GM12878 (cell line): Measurements from ENCODE around the gene ASRGL1. TPM values are rescaled to one million over a fixed set of nuclear protein-coding genes. Genes with fewer than 3 reads are reported as not detected.

ENCODE experiments used
- ATAC-seq: fragments of 200-7000 bp; cut with Tn5 transposase; 3 replicates; pipeline ENCODE4 v1.9.1; 2020; ENCODE audit warnings: mild to moderate bottlenecking, moderate library complexity
- BruUV-seq: library from RNA; stranded (reverse); fragments of 400-500 nt; replicated peaks from 2 replicates; lab custom pipeline; 2021; lab: Mats Ljungman, UMichigan
- CTCF ChIA-PET: fragments of 300-600 bp; sonication (Branson Sonifier 250); formaldehyde crosslinking; extraction: SDS; loops from one replicate; lab custom pipeline; 2021; ENCODE audit warnings: inconsistent platforms; lab: Yijun Ruan, JAX
- POLR2A ChIA-PET: fragments of 350-600 bp; formaldehyde crosslinking; extraction: SDS; loops from one replicate; lab custom pipeline; 2021; ENCODE audit warnings: inconsistent platforms; lab: Charles Lee
- RAD21 ChIA-PET: fragments of 300-600 bp; sonication (Branson Sonifier 250); formaldehyde crosslinking; loops from one replicate; lab custom pipeline; 2023; ENCODE audit warnings: antibody characterized with exemption; ENCODE audit not compliant: unreplicated experiment; lab: Charles Lee
- SMC1A ChIA-PET: fragments of 300-600 bp; sonication (Branson Sonifier 250); formaldehyde crosslinking; loops from one replicate; lab custom pipeline; 2023; ENCODE audit not compliant: unreplicated experiment, uncharacterized antibody; lab: Charles Lee
- DNase-seq: peaks from one replicate; pipeline ENCODE4 v3.0.0-alpha.2; 2011; ENCODE audit warnings: low read depth, low spot score
- FAIRE-seq: peaks from 3 replicates; lab custom pipeline; 2011; peaks lifted over from hg19 to GRCh38; lab: Jason Lieb, UNC
- H2AFZ ChIP-seq: 2 replicates; pipeline ENCODE4 v1.6.0; 2011; ENCODE audit warnings: low read depth, low read length, control low read depth; ENCODE audit not compliant: control insufficient read depth
- H3K27ac ChIP-seq: 2 replicates; pipeline ENCODE4 v1.5.1; 2011; ENCODE audit warnings: control low read depth; ENCODE audit not compliant: control insufficient read depth, insufficient read depth
- H3K27me3 ChIP-seq, 2 experiments: replicated peaks in 1 of 2; 2 replicates each; pipeline versions ENCODE4 v1.6.0 to v1.6.1; 2011; ENCODE audit warnings: low read length in 1 of 2; ENCODE audit not compliant: control insufficient read depth in 2 of 2, insufficient read depth in 2 of 2
- H3K36me3 ChIP-seq, 2 experiments: 2 replicates each; pipeline ENCODE4 v1.5.1; 2011; ENCODE audit warnings: low read length in 1 of 2; ENCODE audit not compliant: control insufficient read depth in 2 of 2, insufficient read depth in 2 of 2
- H3K4me1 ChIP-seq: 2 replicates; pipeline ENCODE4 v1.6.1; 2011; ENCODE audit warnings: mild to moderate bottlenecking, low read length, moderate library complexity, mixed read lengths; ENCODE audit not compliant: control insufficient read depth, insufficient read depth
- H3K4me2 ChIP-seq: 2 replicates; pipeline ENCODE4 v1.6.0; 2011; ENCODE audit warnings: control low read depth; ENCODE audit not compliant: control insufficient read depth, insufficient read depth
- H3K4me3 ChIP-seq: fragments of 200-600 bp; sonication (generic); 2 replicates; pipeline ENCODE4 v1.5.1; 2016
- H3K79me2 ChIP-seq: 2 replicates; pipeline ENCODE4 v1.6.0; 2011; ENCODE audit warnings: low read length; ENCODE audit not compliant: control insufficient read depth, insufficient read depth
- H3K9ac ChIP-seq: 2 replicates; pipeline ENCODE4 v1.8.0; 2011; ENCODE audit warnings: low read length, control low read depth, mixed read lengths; ENCODE audit not compliant: control insufficient read depth, insufficient read depth
- H3K9me3 ChIP-seq: replicated peaks from 3 replicates; pipeline ENCODE4 v1.5.1; 2011; ENCODE audit warnings: mild to moderate bottlenecking, low read length; ENCODE audit not compliant: control insufficient read depth, insufficient read depth
- H4K20me1 ChIP-seq: 2 replicates; pipeline ENCODE4 v1.6.0; 2011; ENCODE audit not compliant: control insufficient read depth, insufficient read depth
- ETV6 ChIP-seq, 2 experiments: fragments of 450-650 bp in 1 of 2; IDR thresholded peaks in 1 of 2; conservative IDR thresholded peaks in 1 of 2; 2 replicates each; pipeline ENCODE4 v1.6.1; 2014; ENCODE audit warnings: antibody characterized with exemption in 1 of 2, borderline replicate concordance in 1 of 2, low read depth in 1 of 2, mild to moderate bottlenecking in 1 of 2, moderate library complexity in 1 of 2
- HDGF ChIP-seq: fragments of 450-650 bp; IDR thresholded peaks from 2 replicates; pipeline ENCODE4 v1.6.1; 2016; ENCODE audit warnings: antibody characterized with exemption
- MEF2A ChIP-seq: IDR thresholded peaks from 2 replicates; pipeline ENCODE4 v1.6.1; 2011; ENCODE audit warnings: low read depth, mild to moderate bottlenecking, low read length, moderate library complexity; ENCODE audit not compliant: insufficient read depth
- POLR2AphosphoS5 ChIP-seq: IDR thresholded peaks from 2 replicates; pipeline ENCODE4 v1.6.1; 2011; ENCODE audit warnings: mild to moderate bottlenecking, low read length, inconsistent platforms
- SMC3 ChIP-seq: IDR thresholded peaks from 2 replicates; pipeline ENCODE4 v1.6.1; 2011; ENCODE audit warnings: low read length, improper control_type of control experiment, borderline replicate concordance
- TCF7 ChIP-seq: IDR thresholded peaks from 2 replicates; pipeline ENCODE4 v1.6.1; 2014; ENCODE audit warnings: antibody characterized with exemption, borderline replicate concordance
- WGBS: methylation state at CpG from one replicate; pipeline ENCODE4 v1.1.6; 2016; ENCODE audit warnings: low lambda C conversion rate; ENCODE audit not compliant: insufficient replicate concordance, insufficient coverage; ENCODE audit errors: missing lambda C conversion rate; 5-methylcytosine and 5-hydroxymethylcytosine counted together
- in situ Hi-C: fragments of 300-500 bp; cut with MboI; formaldehyde crosslinking; loops from 9 replicates; pipeline ENCODE4 v1.14.3; 2018; ENCODE audit warnings: mixed read lengths
- intact Hi-C: fragments of 100-400 bp; cut with micrococcal nuclease; formaldehyde crosslinking; loops from one replicate; pipeline ENCODE4 v1.14.2; 2022; ENCODE audit not compliant: unreplicated experiment
- polyA plus RNA-seq, 11 experiments: library from polyadenylated mRNA; depleted of rRNA in 4 of 11; unstranded in 6 of 11; stranded (reverse) in 5 of 11; fragments of >200 nt; fragmentation: Nextera tagmentation in 4 of 11; fragmentation: Illumina TruSeq in 1 of 11; extraction: Ambion mirVana in 4 of 11; extraction: Trizol in 1 of 11; gene quantifications; 1 replicate in 1 of 11; 2 replicates in 10 of 11; pipeline versions ENCODE4 v1.2.1 to v1.2.3, GENCODE V29; 2011 to 2016; ENCODE audit warnings: inconsistent platforms in 2 of 11, missing spikeins in 2 of 11, low read depth in 1 of 11
- total RNA-seq, 4 experiments: library from RNA; depleted of rRNA in 3 of 4; stranded (reverse); fragments of >200 nt in 3 of 4; fragmentation: Illumina TruSeq in 1 of 4; extraction: Trizol in 1 of 4; gene quantifications; 2 replicates each; pipeline versions ENCODE4 v1.2.1 to v1.2.3, GENCODE V29; 2013 to 2021
- TF ChIP-seq, protein P1 (sequence below): fragments of 450-650 bp; IDR thresholded peaks from 2 replicates; pipeline ENCODE4 v1.6.1; 2017; ENCODE audit warnings: mild to moderate bottlenecking

Gene ASRGL1
- total and polyA plus RNA-seq, 10 of the 15 experiments (the other 5 are each of a cell fraction or from before 2014, with no cell fraction given) = 0.97 to 24.5 (median 4.8) TPM

DNA sequence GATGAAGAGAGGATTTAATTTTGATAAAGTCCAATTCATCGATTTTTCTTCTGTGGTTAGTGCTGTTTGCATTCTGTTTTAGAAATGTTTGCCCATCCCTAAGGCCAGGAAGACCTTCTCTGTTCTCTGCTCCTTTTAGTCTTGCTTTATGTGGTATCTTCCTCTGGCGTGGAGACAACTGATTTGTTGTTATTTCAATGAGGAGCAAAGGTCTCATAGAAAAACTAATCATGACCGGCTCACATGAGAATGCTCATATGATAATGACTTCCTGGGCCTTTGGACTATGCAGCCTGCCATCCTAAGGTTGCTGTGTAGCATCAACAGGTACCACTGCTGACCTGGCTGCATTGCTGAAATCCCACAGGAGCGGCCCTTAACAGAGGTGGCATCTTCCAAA is 101.4 kb downstream of the ASRGL1 start:
- no peak for DNase-seq
- TF ChIP-seq ETV6 (conservative IDR thresholded peaks at IDR 0.05 in 1 of 2, IDR thresholded peaks at IDR 0.05 in 1 of 2; ENCODE audit: borderline replicate concordance in 1 of 2, low read depth in 1 of 2) = no peak
- no peak for TF ChIP-seq MEF2A
- no peak for TF ChIP-seq POLR2AphosphoS5
- no peak for TF ChIP-seq HDGF
- no peak for TF ChIP-seq TCF7
- TF ChIP-seq SMC3 = no peak
- TF ChIP-seq, protein P1, sequence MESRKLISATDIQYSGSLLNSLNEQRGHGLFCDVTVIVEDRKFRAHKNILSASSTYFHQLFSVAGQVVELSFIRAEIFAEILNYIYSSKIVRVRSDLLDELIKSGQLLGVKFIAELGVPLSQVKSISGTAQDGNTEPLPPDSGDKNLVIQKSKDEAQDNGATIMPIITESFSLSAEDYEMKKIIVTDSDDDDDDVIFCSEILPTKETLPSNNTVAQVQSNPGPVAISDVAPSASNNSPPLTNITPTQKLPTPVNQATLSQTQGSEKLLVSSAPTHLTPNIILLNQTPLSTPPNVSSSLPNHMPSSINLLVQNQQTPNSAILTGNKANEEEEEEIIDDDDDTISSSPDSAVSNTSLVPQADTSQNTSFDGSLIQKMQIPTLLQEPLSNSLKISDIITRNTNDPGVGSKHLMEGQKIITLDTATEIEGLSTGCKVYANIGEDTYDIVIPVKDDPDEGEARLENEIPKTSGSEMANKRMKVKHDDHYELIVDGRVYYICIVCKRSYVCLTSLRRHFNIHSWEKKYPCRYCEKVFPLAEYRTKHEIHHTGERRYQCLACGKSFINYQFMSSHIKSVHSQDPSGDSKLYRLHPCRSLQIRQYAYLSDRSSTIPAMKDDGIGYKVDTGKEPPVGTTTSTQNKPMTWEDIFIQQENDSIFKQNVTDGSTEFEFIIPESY = no peak
- no peaks in the 10 kb centered on the region for H3K79me2 ChIP-seq
- no peak overlapping the region for H3K9ac ChIP-seq
- no peak for FAIRE-seq
- ChIA-PET CTCF (no interaction called here), SMC1A (interaction anchor here (0.7 to 1.9 kb wide), 2 partner anchors 105 to 114 kb away, joined by 3 to 6 read pairs; no protein-coding TSS in a partner anchor), POLR2A (no interaction called here), RAD21 (no interaction called here)
- intact Hi-C loops = no loop called here
- no peak overlapping the region for H3K4me2 ChIP-seq
- H2AFZ ChIP-seq = no peak overlapping the region
- WGBS = 18% methylated on average over 4 of the region's 4 CpGs
- H3K36me3 ChIP-seq = no peaks in the 10 kb centered on the region
- BruUV-seq = no TSS peak
- H3K27ac ChIP-seq = no peak overlapping the region
- in situ Hi-C loops = no loop called here
- H3K9me3 ChIP-seq = no peaks in the 10 kb centered on the region
- H4K20me1 ChIP-seq = no peaks in the 10 kb centered on the region
- no peaks in the 10 kb centered on the region for H3K27me3 ChIP-seq
- H3K4me3 ChIP-seq = no peak overlapping the region
- H3K4me1 ChIP-seq = no peaks in the 10 kb centered on the region
- ATAC-seq = no peak
